Measurements from ENCODE around the gene GAGE10.

GAGE10 gene

GRCh38 chrX:49303346-49303745 lies at the start of gene GAGE10:
TSS of gene GAGE10 (plus strand) at chrX:49303646. CDS start at chrX:49304860, 1,214 bp downstream.
- DNase-seq: no peak

- DNase-seq: no peak
These were observed 48.8 kb upstream of the GAGE10 start for GRCh38 chrX:49254639-49255038.

- DNase-seq: no peak
These were observed 47.0 kb upstream of the GAGE10 start for GRCh38 chrX:49256268-49256995.

- no peak for DNase-seq
These were observed 46.2 kb upstream of the GAGE10 start for GRCh38 chrX:49257074-49257790.

GRCh38 chrX:49257846-49258748 lies 45.3 kb upstream of the GAGE10 start:
- peak; percentile 6 for DNase-seq

GRCh38 chrX:49258749-49259124 lies 44.7 kb upstream of the GAGE10 start:
- DNase-seq: no peak

GRCh38 chrX:49260221-49260985 lies 43.0 kb upstream of the GAGE10 start:
- no peak for DNase-seq

- DNase-seq: no peak
These were observed 40.8 kb upstream of the GAGE10 start for GRCh38 chrX:49262603-49263002.

- DNase-seq: no peak
These were observed 39.8 kb upstream of the GAGE10 start for GRCh38 chrX:49263631-49264030.

- DNase-seq: no peak
These were observed 39.0 kb upstream of the GAGE10 start, which contains the start of gene FOXP3 for GRCh38 chrX:49264460-49264859. TSS of gene FOXP3 (minus strand) at chrX:49264710. CDS start at chrX:49258505, 6,205 bp downstream.

- no peak for DNase-seq
These were observed 36.7 kb upstream of the GAGE10 start for GRCh38 chrX:49266523-49267445.

GRCh38 chrX:49268702-49269009 lies 34.8 kb upstream of the GAGE10 start:
- no peak for DNase-seq

GRCh38 chrX:49269010-49269766 lies 34.3 kb upstream of the GAGE10 start:
- DNase-seq: peak; percentile 93

GRCh38 chrX:49269767-49270248 lies 33.6 kb upstream of the GAGE10 start, which contains the start of gene PPP1R3F:
TSS of gene PPP1R3F (plus strand) at chrX:49269793. CDS start at chrX:49269870, 77 bp downstream.
- no peak for DNase-seq

- no peak for DNase-seq
These were observed 33.1 kb upstream of the GAGE10 start for GRCh38 chrX:49270249-49270921.

GRCh38 chrX:49271341-49271740 lies 32.1 kb upstream of the GAGE10 start:
- DNase-seq: no peak

GRCh38 chrX:49272421-49272820 lies 31.0 kb upstream of the GAGE10 start:
- no peak for DNase-seq

GRCh38 chrX:49273181-49273727 lies 30.2 kb upstream of the GAGE10 start:
- no peak for DNase-seq

- no peak for DNase-seq
These were observed 27.2 kb upstream of the GAGE10 start for GRCh38 chrX:49276207-49276606.

Data from NK-92 treated with Interleukin-12 subunit alpha and Interleukin-12 subunit beta, amount 100 ng/mL, for 24 hours (cell line).